SK-N-SH treated with all-trans-retinoic acid at 6 μM for 48 hours (cell line): ENCODE measurements around the gene ITIH1.
A peak's percentile ranks its signal among the peaks of the same experiment; 100 is the strongest.

Experiments used
- ATAC-seq: fragments of 200-7000 bp; cut with Tn5 transposase; 3 replicates; pipeline ENCODE4 v1.9.1; 2020; ENCODE audit warnings: mild to moderate bottlenecking, moderate library complexity
- ARNTL ChIP-seq: fragments of 450-650 bp; formaldehyde crosslinking; IDR thresholded peaks from 2 replicates; pipeline ENCODE4 v1.5.0; 2020; ENCODE audit warnings: low read depth, mild to moderate bottlenecking, moderate library complexity, borderline replicate concordance
- BACH2 ChIP-seq: fragments of 250-450 bp; sonication (Bioruptor Pico); IDR thresholded peaks from 2 replicates; pipeline ENCODE4 v1.9.0; 2021; ENCODE audit warnings: mild to moderate bottlenecking, borderline replicate concordance
- CREB5 ChIP-seq: fragments of 250-450 bp; sonication (Bioruptor Pico); IDR thresholded peaks from 2 replicates; pipeline ENCODE4 v1.5.1; 2020; ENCODE audit warnings: low read depth, mild to moderate bottlenecking, moderate library complexity
- CSDC2 ChIP-seq: fragments of 250-450 bp; sonication (Bioruptor Pico); IDR thresholded peaks from 2 replicates; pipeline ENCODE4 v1.5.0; 2020; ENCODE audit warnings: mild to moderate bottlenecking, moderate library complexity
- CSRNP3 ChIP-seq: fragments of 250-450 bp; sonication (Bioruptor Pico); IDR thresholded peaks from 2 replicates; pipeline ENCODE4 v1.5.1; 2021; ENCODE audit warnings: mild to moderate bottlenecking, moderate library complexity
- ESRRG ChIP-seq: fragments of 250-450 bp; sonication (Bioruptor Pico); IDR thresholded peaks from 2 replicates; pipeline ENCODE4 v1.6.1; 2021; ENCODE audit warnings: mild to moderate bottlenecking
- GLIS3 ChIP-seq: fragments of 250-450 bp; sonication (Bioruptor Pico); IDR thresholded peaks from 2 replicates; pipeline ENCODE4 v1.5.0; 2020; ENCODE audit warnings: mild to moderate bottlenecking, moderate library complexity
- ISL1 ChIP-seq: fragments of 250-450 bp; sonication (Bioruptor Pico); IDR thresholded peaks from 2 replicates; pipeline ENCODE4 v2.1.2; 2022; ENCODE audit warnings: mild to moderate bottlenecking, moderate library complexity
- PATZ1 ChIP-seq: fragments of 250-450 bp; sonication (Bioruptor Pico); IDR thresholded peaks from 2 replicates; pipeline ENCODE4 v1.8.0; 2020; ENCODE audit warnings: mild to moderate bottlenecking, moderate library complexity, borderline replicate concordance
- RARB ChIP-seq: fragments of 250-450 bp; sonication (Bioruptor Pico); IDR thresholded peaks from 2 replicates; pipeline ENCODE4 v1.8.0; 2021; ENCODE audit warnings: mild to moderate bottlenecking, moderate library complexity
- TCF4 ChIP-seq: fragments of 250-450 bp; sonication (Bioruptor Pico); IDR thresholded peaks from 2 replicates; pipeline ENCODE4 v1.8.0; 2021; ENCODE audit warnings: mild to moderate bottlenecking, moderate library complexity, borderline replicate concordance
- TSHZ2 ChIP-seq: fragments of 250-450 bp; sonication (Bioruptor Pico); IDR thresholded peaks from 2 replicates; pipeline ENCODE4 v1.5.0; 2020; ENCODE audit warnings: mild to moderate bottlenecking, moderate library complexity
- ZC3H10 ChIP-seq: fragments of 250-450 bp; sonication (Bioruptor Pico); IDR thresholded peaks from 2 replicates; pipeline ENCODE4 v1.5.1; 2021; ENCODE audit warnings: mild to moderate bottlenecking, moderate library complexity
- ZFP3 ChIP-seq: fragments of 250-450 bp; sonication (Bioruptor Pico); IDR thresholded peaks from 2 replicates; pipeline ENCODE4 v1.5.0; 2020; ENCODE audit warnings: mild to moderate bottlenecking, moderate library complexity
- ZFP30 ChIP-seq: fragments of 450-650 bp; formaldehyde crosslinking; IDR thresholded peaks from 2 replicates; pipeline ENCODE4 v1.5.0; 2022; ENCODE audit warnings: mild to moderate bottlenecking, moderate library complexity
- ZNF565 ChIP-seq: fragments of 450-650 bp; formaldehyde crosslinking; conservative IDR thresholded peaks from 2 replicates; pipeline ENCODE4 v1.5.0; 2020; ENCODE audit warnings: low read depth, mild to moderate bottlenecking, moderate library complexity
- TF ChIP-seq, protein P1 (sequence below): fragments of 250-450 bp; sonication (Bioruptor Pico); IDR thresholded peaks from 2 replicates; pipeline ENCODE4 v1.8.0; 2021; ENCODE audit warnings: low read depth, mild to moderate bottlenecking, moderate library complexity, borderline replicate concordance

The ITIH1 gene

GRCh38 chr3:52739730-52740129 lies 37.7 kb upstream of the ITIH1 start:
- TF ChIP-seq, protein P1, sequence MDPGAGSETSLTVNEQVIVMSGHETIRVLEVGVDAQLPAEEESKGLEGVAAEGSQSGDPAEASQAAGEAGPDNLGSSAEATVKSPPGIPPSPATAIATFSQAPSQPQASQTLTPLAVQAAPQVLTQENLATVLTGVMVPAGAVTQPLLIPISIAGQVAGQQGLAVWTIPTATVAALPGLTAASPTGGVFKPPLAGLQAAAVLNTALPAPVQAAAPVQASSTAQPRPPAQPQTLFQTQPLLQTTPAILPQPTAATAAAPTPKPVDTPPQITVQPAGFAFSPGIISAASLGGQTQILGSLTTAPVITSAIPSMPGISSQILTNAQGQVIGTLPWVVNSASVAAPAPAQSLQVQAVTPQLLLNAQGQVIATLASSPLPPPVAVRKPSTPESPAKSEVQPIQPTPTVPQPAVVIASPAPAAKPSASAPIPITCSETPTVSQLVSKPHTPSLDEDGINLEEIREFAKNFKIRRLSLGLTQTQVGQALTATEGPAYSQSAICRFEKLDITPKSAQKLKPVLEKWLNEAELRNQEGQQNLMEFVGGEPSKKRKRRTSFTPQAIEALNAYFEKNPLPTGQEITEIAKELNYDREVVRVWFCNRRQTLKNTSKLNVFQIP (CRISPR knock-in tag): no peak
- TF ChIP-seq PATZ1 (CRISPR knock-in tag): no peak
- ATAC-seq: no peak

GRCh38 chr3:52742418-52743041 lies 34.9 kb upstream of the ITIH1 start:
- TF ChIP-seq CSDC2 (CRISPR knock-in tag) (no peak), ZNF565 (CRISPR knock-in tag) (no peak), CSRNP3 (CRISPR knock-in tag) (no peak)
- ATAC-seq: peak; percentile 81

- no peak for TF ChIP-seq CSDC2 (CRISPR knock-in tag)
- no peak for TF ChIP-seq CSRNP3 (CRISPR knock-in tag)
- no peak for TF ChIP-seq ISL1 (CRISPR knock-in tag)
- no peak for TF ChIP-seq GLIS3
- TF ChIP-seq, all 23 proteins: peak for 0
- no peak for ATAC-seq
These were observed 34.2 kb upstream of the ITIH1 start for GRCh38 chr3:52743152-52743551.

DNA sequence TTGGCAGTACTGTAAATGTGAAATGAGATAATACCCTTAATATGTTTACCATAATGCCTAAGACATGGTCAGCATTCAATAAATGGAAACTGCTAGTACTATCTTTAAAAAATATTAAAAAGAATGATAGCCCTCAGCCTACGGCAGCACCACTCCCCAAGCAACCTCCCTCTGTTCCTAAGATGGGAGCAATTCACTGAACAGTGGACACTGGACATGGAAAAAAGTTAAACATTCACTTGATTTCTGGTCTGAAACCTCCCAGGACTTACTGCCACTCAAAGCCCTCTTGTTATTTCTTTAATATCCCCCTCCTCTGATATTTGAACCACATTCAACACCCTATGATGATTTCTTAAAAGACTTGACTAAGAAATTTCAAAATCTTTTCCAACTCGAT lies 33.7 kb upstream of the ITIH1 start:
- no peak for TF ChIP-seq ZFP3 (CRISPR knock-in tag)
- TF ChIP-seq TCF4 (CRISPR knock-in tag): no peak
- no peak for TF ChIP-seq ZC3H10
- TF ChIP-seq CREB5 (CRISPR knock-in tag): no peak
- no peak for TF ChIP-seq BACH2
- no peak for TF ChIP-seq TSHZ2 (CRISPR knock-in tag)
- no peak for TF ChIP-seq RARB (CRISPR knock-in tag)
- TF ChIP-seq ESRRG (CRISPR knock-in tag): no peak
- TF ChIP-seq ARNTL: no peak
- no peak for TF ChIP-seq ZNF565 (CRISPR knock-in tag)
- TF ChIP-seq ZFP30 (CRISPR knock-in tag): no peak
- no peak for TF ChIP-seq CSDC2 (CRISPR knock-in tag)
- no peak for TF ChIP-seq GLIS3
- TF ChIP-seq, protein P1 (CRISPR knock-in tag): no peak

More for the DNA sequence above, 33.7 kb upstream of the ITIH1 start:
- no peak for ATAC-seq
